ENCODE data around the gene MRC2.
"Not testable (repeated sequence)": the region's sequence is repeated elsewhere in the genome, so short reads cannot be mapped to it uniquely, and the experiment has no call there.

MRC2 gene

DNA sequence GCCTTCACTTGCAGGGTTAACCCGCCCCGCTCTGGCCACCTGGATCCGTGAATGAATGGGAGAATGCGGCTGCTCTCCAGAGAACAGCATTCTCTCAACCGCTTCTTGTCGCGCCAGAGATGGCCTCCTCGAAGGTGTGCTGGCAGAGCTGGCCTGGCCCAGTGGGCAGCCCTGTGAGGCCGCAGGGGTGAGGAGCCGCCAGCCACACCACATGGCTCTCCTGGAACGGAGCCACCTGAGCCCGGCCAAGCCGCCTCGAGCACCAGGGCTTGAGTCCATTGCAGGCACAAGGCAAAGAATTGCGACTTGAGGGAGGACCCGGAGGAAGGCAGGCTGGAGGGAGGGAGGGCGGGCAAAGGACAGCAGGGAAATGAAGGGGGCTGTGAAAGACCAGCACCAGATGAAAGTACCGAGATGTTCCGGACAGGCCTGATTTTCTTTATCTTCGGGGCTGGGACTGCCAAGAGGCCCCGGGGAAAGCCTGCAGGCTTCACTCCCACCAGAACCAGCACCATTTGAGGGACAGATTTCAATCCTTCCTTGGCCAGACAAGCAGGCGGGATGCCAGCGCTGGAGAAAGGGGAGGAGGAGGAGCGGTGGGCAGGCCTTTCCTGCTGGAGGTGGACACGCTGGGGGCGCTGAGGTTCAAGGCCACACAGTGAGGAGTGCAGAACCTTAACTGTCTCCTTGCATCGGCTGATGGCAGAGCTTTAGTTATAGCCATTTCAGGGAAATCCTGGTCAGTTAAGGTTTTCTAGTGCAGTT is 69.4 kb downstream of the MRC2 start:
- TF ChIP-seq CTCF (IDR thresholded peaks at IDR 0.05) (no peak), ZFX (IDR thresholded peaks at IDR 0.05; ENCODE audit: borderline replicate concordance) (no peak)
- H3K27ac ChIP-seq, result no peak overlapping the region

DNA sequence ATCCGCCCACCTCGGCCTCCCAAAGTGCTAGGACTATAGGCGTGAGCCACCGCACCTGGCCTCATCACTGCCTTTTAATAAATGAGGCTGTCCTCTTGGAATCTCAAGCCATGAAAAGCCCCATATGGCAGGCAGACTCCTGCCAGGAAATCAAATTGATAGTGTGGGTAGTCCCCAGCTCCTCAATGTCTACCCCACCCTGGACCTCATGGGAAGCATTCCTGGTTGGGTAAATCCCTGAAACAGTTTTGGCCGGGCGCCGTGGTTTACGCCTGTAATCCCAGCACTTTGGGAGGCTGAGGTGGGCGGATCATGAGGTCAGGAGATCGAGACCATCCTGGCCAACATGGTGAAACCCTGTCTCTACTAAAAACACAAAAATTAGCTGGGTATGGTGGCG is 71.0 kb downstream of the MRC2 start:
- not testable (repeated sequence) for H3K27ac ChIP-seq

DNA sequence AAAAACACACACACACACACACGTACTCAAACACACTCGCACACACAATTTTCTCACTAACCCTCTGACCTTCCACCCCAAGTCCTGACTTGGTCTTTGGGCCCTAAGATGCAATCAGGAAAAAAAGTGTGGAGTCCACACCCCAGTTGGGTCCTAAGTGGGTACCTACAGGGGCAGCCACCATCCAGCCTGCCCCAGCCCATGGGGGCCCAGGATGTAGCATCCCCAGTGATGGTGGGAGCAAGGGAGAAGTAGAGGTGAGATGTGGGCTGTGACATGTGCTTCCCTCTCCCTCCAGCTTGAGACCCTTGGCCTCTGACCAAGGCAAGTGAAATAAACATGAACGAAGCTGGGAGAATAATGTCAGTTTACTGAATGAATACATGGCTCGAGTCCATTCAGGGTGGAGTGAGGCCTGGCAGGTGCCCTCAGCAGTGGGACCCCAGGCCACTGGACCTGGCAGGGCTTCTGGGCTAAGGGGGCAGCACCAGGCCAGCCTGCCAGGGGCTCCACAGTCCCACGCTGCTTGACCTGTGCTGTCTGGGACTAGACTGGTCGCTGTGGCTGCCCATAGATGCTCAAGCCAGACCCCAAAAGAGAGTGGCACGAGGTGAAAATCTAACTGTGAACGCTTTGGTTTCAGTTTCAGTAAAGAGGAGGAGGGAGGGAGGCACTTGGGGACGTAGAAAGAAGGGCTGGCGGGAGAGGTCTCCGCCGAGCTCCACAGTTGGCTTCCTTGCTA is 73.7 kb downstream of the MRC2 start:
- H3K27ac ChIP-seq, result no peak overlapping the region
- no peak for TF ChIP-seq CTCF (IDR thresholded peaks at IDR 0.05)
- TF ChIP-seq ZFX (IDR thresholded peaks at IDR 0.05; ENCODE audit: borderline replicate concordance), result no peak

- TF ChIP-seq CTCF (IDR thresholded peaks at IDR 0.05) (no peak), ZFX (IDR thresholded peaks at IDR 0.05; ENCODE audit: borderline replicate concordance) (no peak)
- H3K27ac ChIP-seq, result no peak overlapping the region
Observed at GRCh38 chr17:62701706-62702085, 74.2 kb downstream of the MRC2 start.

- no peak overlapping the region for H3K27ac ChIP-seq
- no peak for TF ChIP-seq ZFX (IDR thresholded peaks at IDR 0.05; ENCODE audit: borderline replicate concordance)
- no peak for TF ChIP-seq CTCF (IDR thresholded peaks at IDR 0.05)
Observed at GRCh38 chr17:62702746-62703260, 75.3 kb downstream of the MRC2 start.

DNA sequence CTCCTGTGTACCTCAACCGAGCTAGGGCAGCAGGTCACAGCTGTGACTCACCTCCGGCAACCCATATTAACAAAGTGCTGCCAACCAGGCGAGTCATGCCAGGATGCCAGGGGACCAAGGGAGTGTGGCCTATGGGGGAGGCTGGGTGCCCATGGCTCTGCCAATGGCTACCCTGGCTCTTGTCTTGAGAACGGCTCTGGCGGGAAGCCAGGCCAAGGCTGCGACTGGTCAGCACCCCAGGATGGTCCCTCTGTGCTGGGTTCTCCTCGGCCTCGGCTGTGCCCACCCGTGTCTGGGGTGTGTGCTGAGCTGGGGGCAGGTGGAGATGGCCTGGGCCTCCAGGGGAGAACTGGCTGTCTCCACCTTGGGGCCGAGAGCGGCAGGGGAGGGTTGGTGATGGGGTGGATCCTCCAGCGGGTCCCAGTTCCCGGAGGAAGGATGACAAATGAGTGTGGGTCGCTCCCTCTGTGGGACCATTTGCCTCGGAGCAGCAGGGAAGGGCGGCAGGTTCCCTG is 75.8 kb downstream of the MRC2 start:
- no peak overlapping the region for H3K27ac ChIP-seq
- TF ChIP-seq ZFX (IDR thresholded peaks at IDR 0.05; ENCODE audit: borderline replicate concordance) (no peak), CTCF (IDR thresholded peaks at IDR 0.05) (no peak)

- no peak overlapping the region for H3K27ac ChIP-seq
- TF ChIP-seq CTCF (IDR thresholded peaks at IDR 0.05) (peak; percentile 92), ZFX (IDR thresholded peaks at IDR 0.05; ENCODE audit: borderline replicate concordance) (no peak)
Observed at GRCh38 chr17:62703776-62704380, 76.4 kb downstream of the MRC2 start.

Data from 22Rv1 (cell line).